Measurements from ENCODE around the gene EPB41. TPM values are rescaled to one million over a fixed set of nuclear protein-coding genes. Genes with fewer than 3 reads are reported as not detected.

EPB41 gene
- total RNA-seq, 1 experiment from 2014 or later: 41.7 TPM

GRCh38 chr1:28900562-28900961, 13.8 kb upstream of the EPB41 start:
- DNase-seq (ENCODE audit: low read depth, low spot score): no peak
- TF ChIP-seq RAD21 (IDR thresholded peaks at IDR 0.05; ENCODE audit: low read depth): no peak
- TF ChIP-seq TCF7L2 (IDR thresholded peaks at IDR 0.05; ENCODE audit: borderline replicate concordance, extremely low read depth, insufficient read depth, insufficient read length): no peak
- no peak for TF ChIP-seq SRF (IDR thresholded peaks at IDR 0.05; ENCODE audit: low read depth)
- no peak for TF ChIP-seq CEBPB (IDR thresholded peaks at IDR 0.05; ENCODE audit: low read depth)
- no peak for TF ChIP-seq SIN3A (IDR thresholded peaks at IDR 0.05; ENCODE audit: low read depth)
- TF ChIP-seq JUND (IDR thresholded peaks at IDR 0.05): no peak
- no peak for TF ChIP-seq CBX3 (IDR thresholded peaks at IDR 0.05; ENCODE audit: low read depth)
- ATAC-seq: no peak
- intact Hi-C loops (cut with micrococcal nuclease): no loop called here
- Histone ChIP-seq H3K4me1 (ENCODE audit: control insufficient read depth in 1 of 2, insufficient read depth in 2 of 2, low read length in 2 of 2) (no peaks in the 10 kb centered on the region), H3K36me3 (ENCODE audit: control insufficient read depth in 1 of 2, insufficient read depth in 2 of 2, low read length in 2 of 2) (no peaks in the 10 kb centered on the region), H3K4me3 (replicated peaks in 1 of 2; ENCODE audit: low read depth in 1 of 2, low read length in 2 of 2) (no peak overlapping the region), H3K27ac (ENCODE audit: low read depth, low read length) (no peak overlapping the region), H3K9ac (ENCODE audit: low read length) (no peak overlapping the region), H3K27me3 (ENCODE audit: insufficient read depth, low read length) (no peaks in the 10 kb centered on the region), H4K20me1 (ENCODE audit: insufficient read depth) (no peaks in the 10 kb centered on the region), H3K4me2 (ENCODE audit: low read length) (no peak overlapping the region), H2AFZ (ENCODE audit: low read depth, low read length, poor library complexity, severe bottlenecking) (no peak overlapping the region), H3K9me3 (ENCODE audit: control insufficient read depth in 1 of 2, insufficient read depth in 1 of 2, low read depth in 1 of 2, low read length in 2 of 2) (no peaks in the 10 kb centered on the region), H3K9me2 (ENCODE audit: insufficient read depth) (no peaks in the 10 kb centered on the region), H3K79me2 (ENCODE audit: insufficient read depth, low read length) (peaks cover 4% of the 10 kb centered on the region; the same call in 1 of the 2 replicates)
- ChIA-PET POLR2A (no interaction called here), CTCF (interaction anchor here (0.6 to 1.4 kb wide), 2 partner anchors 10 to 219 kb away, joined by 3 to 6 read pairs; no protein-coding TSS in a partner anchor), RAD21 (ENCODE audit: low non-redundant PET in 1 of 2, low total read pairs in 2 of 2, uncharacterized antibody in 2 of 2, unreplicated experiment in 2 of 2) (no interaction called here)
- BruUV-seq (replicated peaks): no TSS peak

- no peak overlapping the region for H2AFZ ChIP-seq (ENCODE audit: low read depth, low read length, poor library complexity, severe bottlenecking)
- TF ChIP-seq CBX3 (IDR thresholded peaks at IDR 0.05; ENCODE audit: low read depth) (no peak), FOSL1 (IDR thresholded peaks at IDR 0.05; ENCODE audit: low read depth) (no peak), RAD21 (IDR thresholded peaks at IDR 0.05; ENCODE audit: low read depth) (no peak), POLR2A (IDR thresholded peaks at IDR 0.05; ENCODE audit: borderline replicate concordance, extremely low read depth, insufficient read depth, insufficient read length) (no peak), REST (IDR thresholded peaks at IDR 0.05; ENCODE audit: low read depth) (no peak), CEBPB (IDR thresholded peaks at IDR 0.05; ENCODE audit: low read depth) (no peak), JUND (IDR thresholded peaks at IDR 0.05) (no peak), EZH2 (IDR thresholded peaks at IDR 0.05) (no peak)
- TF ChIP-seq, protein P1, sequence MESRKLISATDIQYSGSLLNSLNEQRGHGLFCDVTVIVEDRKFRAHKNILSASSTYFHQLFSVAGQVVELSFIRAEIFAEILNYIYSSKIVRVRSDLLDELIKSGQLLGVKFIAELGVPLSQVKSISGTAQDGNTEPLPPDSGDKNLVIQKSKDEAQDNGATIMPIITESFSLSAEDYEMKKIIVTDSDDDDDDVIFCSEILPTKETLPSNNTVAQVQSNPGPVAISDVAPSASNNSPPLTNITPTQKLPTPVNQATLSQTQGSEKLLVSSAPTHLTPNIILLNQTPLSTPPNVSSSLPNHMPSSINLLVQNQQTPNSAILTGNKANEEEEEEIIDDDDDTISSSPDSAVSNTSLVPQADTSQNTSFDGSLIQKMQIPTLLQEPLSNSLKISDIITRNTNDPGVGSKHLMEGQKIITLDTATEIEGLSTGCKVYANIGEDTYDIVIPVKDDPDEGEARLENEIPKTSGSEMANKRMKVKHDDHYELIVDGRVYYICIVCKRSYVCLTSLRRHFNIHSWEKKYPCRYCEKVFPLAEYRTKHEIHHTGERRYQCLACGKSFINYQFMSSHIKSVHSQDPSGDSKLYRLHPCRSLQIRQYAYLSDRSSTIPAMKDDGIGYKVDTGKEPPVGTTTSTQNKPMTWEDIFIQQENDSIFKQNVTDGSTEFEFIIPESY (IDR thresholded peaks at IDR 0.05; ENCODE audit: extremely low read depth, insufficient replicate concordance, low read length): no peak
- ATAC-seq (no peak), DNase-seq (ENCODE audit: low read depth, low spot score) (no peak)
- H4K20me1 ChIP-seq (ENCODE audit: insufficient read depth): no peaks in the 10 kb centered on the region
- CTCF ChIA-PET: interaction anchor here (1.4 kb wide), 1 partner anchor 9 kb away, joined by 6 read pairs; no protein-coding TSS in a partner anchor
- no peaks in the 10 kb centered on the region for H3K9me2 ChIP-seq (ENCODE audit: insufficient read depth)
- no TSS peak for BruUV-seq (replicated peaks)
- no peak overlapping the region for H3K4me3 ChIP-seq (replicated peaks in 1 of 2; ENCODE audit: low read depth in 1 of 2, low read length in 2 of 2)
- H3K9ac ChIP-seq (ENCODE audit: low read length): no peak overlapping the region
- RAD21 ChIA-PET (ENCODE audit: low non-redundant PET in 1 of 2, low total read pairs in 2 of 2, uncharacterized antibody in 2 of 2, unreplicated experiment in 2 of 2): no interaction called here
- intact Hi-C loops (cut with micrococcal nuclease): no loop called here
- H3K9me3 ChIP-seq (ENCODE audit: control insufficient read depth in 1 of 2, insufficient read depth in 1 of 2, low read depth in 1 of 2, low read length in 2 of 2): no peaks in the 10 kb centered on the region
- no peaks in the 10 kb centered on the region for H3K36me3 ChIP-seq (ENCODE audit: control insufficient read depth in 1 of 2, insufficient read depth in 2 of 2, low read length in 2 of 2)
- H3K27me3 ChIP-seq (ENCODE audit: insufficient read depth, low read length): no peaks in the 10 kb centered on the region
- peaks cover 4% of the 10 kb centered on the region; the same call in 1 of the 2 replicates for H3K79me2 ChIP-seq (ENCODE audit: insufficient read depth, low read length)
- H3K4me1 ChIP-seq (ENCODE audit: control insufficient read depth in 1 of 2, insufficient read depth in 2 of 2, low read length in 2 of 2): no peaks in the 10 kb centered on the region
- no peak overlapping the region for H3K27ac ChIP-seq (ENCODE audit: low read depth, low read length)
- no peak overlapping the region for H3K4me2 ChIP-seq (ENCODE audit: low read length)
- POLR2A ChIA-PET: no interaction called here
Measured at GRCh38 chr1:28902738-28903137, 11.6 kb upstream of the EPB41 start.
